HEK293 (cell line): Measurements from ENCODE around the gene RBFOX2.

Experiments used
- CTCF ChIA-PET: fragments of 350-600 bp; formaldehyde crosslinking; extraction: SDS; loops from one replicate; lab custom pipeline; 2021; ENCODE audit warnings: antibody characterized with exemption; lab: Yijun Ruan, JAX
- POLR2A ChIA-PET: fragments of 300-600 bp; formaldehyde crosslinking; extraction: SDS; loops from one replicate; lab custom pipeline; 2020; ENCODE audit warnings: antibody characterized with exemption, inconsistent platforms; lab: Yijun Ruan, JAX
- H3K27ac ChIP-seq: fragments of 200-500 bp; sonication (Bioruptor generic); 2 replicates; pipeline ENCODE4 v1.5.1; 2014; ENCODE audit warnings: low read depth, low read length, control low read depth, inconsistent platforms; ENCODE audit errors: extremely low read depth
- H3K36me3 ChIP-seq, 2 experiments: fragments of 200-500 bp in 1 of 2; sonication (Bioruptor generic) in 1 of 2; 1 replicate in 1 of 2; 2 replicates in 1 of 2; pipeline ENCODE4 v1.5.1; 2014 to 2017; ENCODE audit warnings: inconsistent platforms in 2 of 2, low read length in 2 of 2; ENCODE audit not compliant: control insufficient read depth in 2 of 2, insufficient read depth in 1 of 2
- H3K4me1 ChIP-seq: fragments of 200-500 bp; sonication (Bioruptor generic); 2 replicates; pipeline ENCODE4 v1.5.1; 2014; ENCODE audit warnings: mild to moderate bottlenecking, low read length, inconsistent platforms; ENCODE audit not compliant: control insufficient read depth, insufficient read depth
- H3K4me3 ChIP-seq: 2 replicates; pipeline ENCODE4 v1.5.1; 2011; ENCODE audit warnings: low read depth, mild to moderate bottlenecking, control low read depth, low read length, moderate library complexity
- H3K9me3 ChIP-seq: fragments of 200-500 bp; sonication (Bioruptor generic); 2 replicates; pipeline ENCODE4 v1.5.1; 2014; ENCODE audit warnings: low read depth, low read length, inconsistent platforms; ENCODE audit not compliant: control insufficient read depth, insufficient read depth
- BCL11B ChIP-seq: fragments of 450-650 bp; formaldehyde crosslinking; IDR thresholded peaks from 2 replicates; pipeline ENCODE4 v1.5.1; 2016; ENCODE audit warnings: low read depth, missing biosample characterization, missing genetic modification characterization
- EGR2 ChIP-seq: fragments of 450-650 bp; formaldehyde crosslinking; IDR thresholded peaks from 2 replicates; pipeline ENCODE4 v1.5.1; 2016; ENCODE audit warnings: low read depth, missing biosample characterization, missing genetic modification characterization
- FEZF1 ChIP-seq: fragments of 450-650 bp; formaldehyde crosslinking; IDR thresholded peaks from 2 replicates; pipeline ENCODE4 v1.5.1; 2016; ENCODE audit warnings: missing biosample characterization, missing genetic modification characterization
- KLF16 ChIP-seq: fragments of 450-650 bp; formaldehyde crosslinking; IDR thresholded peaks from 2 replicates; pipeline ENCODE4 v1.5.1; 2017; ENCODE audit warnings: missing biosample characterization, missing genetic modification characterization
- KLF7 ChIP-seq: fragments of 450-650 bp; formaldehyde crosslinking; IDR thresholded peaks from 2 replicates; pipeline ENCODE4 v1.5.1; 2016; ENCODE audit warnings: missing biosample characterization, missing genetic modification characterization, borderline replicate concordance
- OSR2 ChIP-seq: fragments of 450-650 bp; formaldehyde crosslinking; IDR thresholded peaks from 2 replicates; pipeline ENCODE4 v1.5.1; 2016; ENCODE audit warnings: missing biosample characterization, missing genetic modification characterization
- SCRT1 ChIP-seq: fragments of 450-650 bp; formaldehyde crosslinking; IDR thresholded peaks from 2 replicates; pipeline ENCODE4 v1.5.1; 2016; ENCODE audit warnings: missing biosample characterization, missing genetic modification characterization, borderline replicate concordance
- SETDB1 ChIP-seq: IDR thresholded peaks from one replicate; pipeline ENCODE4 v1.6.1; 2017; ENCODE audit warnings: mild to moderate bottlenecking, low read length, moderate library complexity, mixed read lengths; ENCODE audit not compliant: insufficient read length
- ZBTB20 ChIP-seq: fragments of 450-650 bp; formaldehyde crosslinking; IDR thresholded peaks from 2 replicates; pipeline ENCODE4 v1.5.1; 2016; ENCODE audit warnings: missing biosample characterization, missing genetic modification characterization
- ZBTB48 ChIP-seq: fragments of 450-650 bp; formaldehyde crosslinking; IDR thresholded peaks from 2 replicates; pipeline ENCODE4 v1.5.1; 2016; ENCODE audit warnings: missing biosample characterization, missing genetic modification characterization
- ZFHX2 ChIP-seq: fragments of 450-650 bp; formaldehyde crosslinking; conservative IDR thresholded peaks from 2 replicates; pipeline ENCODE4 v1.5.1; 2016; ENCODE audit warnings: missing biosample characterization, missing genetic modification characterization
- ZNF24 ChIP-seq: fragments of 450-650 bp; formaldehyde crosslinking; IDR thresholded peaks from 2 replicates; pipeline ENCODE4 v1.5.1; 2016; ENCODE audit warnings: missing biosample characterization, missing genetic modification characterization
- ZNF311 ChIP-seq: fragments of 450-650 bp; formaldehyde crosslinking; IDR thresholded peaks from 2 replicates; pipeline ENCODE4 v1.5.1; 2017; ENCODE audit warnings: missing biosample characterization, missing genetic modification characterization, borderline replicate concordance
- ZNF391 ChIP-seq: fragments of 450-650 bp; formaldehyde crosslinking; IDR thresholded peaks from 2 replicates; pipeline ENCODE4 v1.5.1; 2016; ENCODE audit warnings: low read depth, missing biosample characterization, missing genetic modification characterization, borderline replicate concordance
- ZNF48 ChIP-seq: fragments of 450-650 bp; formaldehyde crosslinking; IDR thresholded peaks from 2 replicates; pipeline ENCODE4 v1.5.1; 2016; ENCODE audit warnings: missing biosample characterization, missing genetic modification characterization
- ZNF530 ChIP-seq: fragments of 450-650 bp; formaldehyde crosslinking; IDR thresholded peaks from 2 replicates; pipeline ENCODE4 v1.5.1; 2016; ENCODE audit warnings: low read depth, missing biosample characterization, missing genetic modification characterization
- ZNF549 ChIP-seq: fragments of 450-650 bp; IDR thresholded peaks from 2 replicates; pipeline ENCODE4 v1.5.1; 2018; ENCODE audit warnings: missing biosample characterization, missing genetic modification characterization, mild to moderate bottlenecking, inconsistent platforms, moderate library complexity
- ZNF76 ChIP-seq: fragments of 450-650 bp; formaldehyde crosslinking; IDR thresholded peaks from 2 replicates; pipeline ENCODE4; 2016; ENCODE audit warnings: low read depth, missing biosample characterization, missing genetic modification characterization, borderline replicate concordance
- ZNF776 ChIP-seq: fragments of 450-650 bp; formaldehyde crosslinking; IDR thresholded peaks from 2 replicates; pipeline ENCODE4 v1.5.0; 2017; ENCODE audit warnings: missing biosample characterization, missing genetic modification characterization, borderline replicate concordance
- TF ChIP-seq, protein P1 (sequence below): fragments of 450-650 bp; formaldehyde crosslinking; IDR thresholded peaks from 2 replicates; pipeline ENCODE4 v1.5.1; 2016; ENCODE audit warnings: missing biosample characterization, missing genetic modification characterization
- TF ChIP-seq, protein P2 (sequence below): fragments of 450-650 bp; IDR thresholded peaks from 2 replicates; pipeline ENCODE4 v1.5.1; 2018; ENCODE audit warnings: missing biosample characterization, mild to moderate bottlenecking, missing genetic modification characterization

The RBFOX2 gene

DNA sequence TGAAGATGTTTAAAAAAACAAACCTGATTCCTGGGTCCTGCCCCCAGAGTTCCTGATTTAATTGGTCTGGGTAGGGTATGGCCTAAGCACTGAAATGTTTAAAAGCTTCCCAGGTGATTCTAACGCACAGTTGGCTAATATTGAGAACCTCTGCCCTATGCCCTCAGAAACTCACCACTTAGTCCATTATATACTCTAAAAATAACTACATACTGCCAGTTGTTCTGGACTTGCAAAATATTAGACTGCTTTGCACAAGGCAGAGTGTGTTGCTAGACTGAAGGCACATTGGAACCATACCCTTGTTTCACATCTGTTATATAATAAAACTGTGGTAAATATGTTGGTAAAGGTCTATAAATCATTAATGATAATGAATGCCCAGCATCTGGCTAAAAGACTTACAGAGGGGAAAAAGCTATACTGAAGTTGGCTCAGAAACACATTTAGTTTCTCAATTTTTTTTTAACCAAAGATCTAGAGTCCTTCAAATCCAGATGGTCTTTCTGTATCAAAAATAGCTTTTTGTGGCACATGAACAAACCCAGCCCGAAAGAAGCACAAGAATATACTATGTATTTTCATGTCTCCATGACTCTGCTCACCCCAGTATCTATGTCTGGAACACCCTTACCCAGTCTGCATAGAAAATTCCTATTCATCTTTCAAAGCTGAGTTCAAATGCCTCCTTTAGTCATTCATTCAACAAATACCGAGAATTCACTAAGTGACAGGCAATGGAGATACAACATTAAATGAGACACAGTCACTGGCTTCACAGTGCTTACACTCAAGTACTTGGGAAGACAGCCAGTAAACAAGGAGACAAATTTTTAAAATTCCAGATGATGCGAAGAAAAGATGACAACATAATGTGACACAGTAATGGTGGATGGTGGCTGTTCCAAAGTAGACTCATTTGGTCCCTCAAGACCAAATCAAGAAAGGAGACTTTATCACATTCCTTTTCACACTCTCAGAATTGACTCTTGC lies 44.1 kb downstream of the RBFOX2 start:
- Histone ChIP-seq H3K36me3 (no peaks in the 10 kb centered on the region), H3K4me3 (no peak overlapping the region), H3K9me3 (no peaks in the 10 kb centered on the region), H3K27ac (no peak overlapping the region), H3K4me1 (peaks cover 41% of the 10 kb centered on the region)
- TF ChIP-seq ZBTB20 (tag by site-specific recombination) (0 out of 2 replicates have a peak, but pooled peaks have one; percentile 28), ZNF391 (tag by site-specific recombination) (no peak)
- POLR2A ChIA-PET: interaction anchor here (1.3 kb wide), 1 partner anchor 12 kb away, joined by 4 read pairs; no protein-coding TSS in a partner anchor
- CTCF ChIA-PET: interaction anchor here (1.1 to 2.8 kb wide), 4 partner anchors 10 to 140 kb away, joined by 3 to 17 read pairs (median 4); no protein-coding TSS in a partner anchor

DNA sequence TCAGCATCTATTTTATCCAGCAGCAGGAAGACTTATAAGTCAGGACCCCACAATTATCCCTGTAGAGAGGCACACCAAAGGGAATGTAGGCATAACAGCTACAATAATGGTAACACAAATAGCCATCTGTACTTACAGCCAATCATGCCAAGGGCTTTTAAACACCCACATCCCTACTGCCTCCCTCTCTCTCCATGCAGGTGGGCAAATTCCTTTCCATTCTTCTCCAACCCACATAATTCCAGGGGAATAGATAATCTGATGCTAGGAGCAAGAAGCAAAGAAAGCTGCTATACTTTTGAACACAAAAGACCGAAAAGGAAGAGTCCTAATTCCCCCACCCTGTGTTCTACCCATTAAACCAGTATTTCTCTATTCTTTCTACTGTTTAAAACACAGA lies 46.7 kb downstream of the RBFOX2 start:
- TF ChIP-seq ZFHX2 (peak; percentile 65), EGR2 (tag by site-specific recombination) (peak; percentile 77), ZNF311 (tag by site-specific recombination) (no peak)
- no peaks in the 10 kb centered on the region for H3K9me3 ChIP-seq
- H3K4me3 ChIP-seq: no peak overlapping the region
- H3K4me1 ChIP-seq: peaks cover 29% of the 10 kb centered on the region
- no peaks in the 10 kb centered on the region for H3K36me3 ChIP-seq
- H3K27ac ChIP-seq: no peak overlapping the region
- CTCF ChIA-PET: interaction anchor here (1.9 kb wide), 1 partner anchor 13 kb away, joined by 5 read pairs; no protein-coding TSS in a partner anchor
- POLR2A ChIA-PET: interaction anchor here (1.8 kb wide), 1 partner anchor 46 kb away, joined by 6 read pairs; no protein-coding TSS in a partner anchor

DNA sequence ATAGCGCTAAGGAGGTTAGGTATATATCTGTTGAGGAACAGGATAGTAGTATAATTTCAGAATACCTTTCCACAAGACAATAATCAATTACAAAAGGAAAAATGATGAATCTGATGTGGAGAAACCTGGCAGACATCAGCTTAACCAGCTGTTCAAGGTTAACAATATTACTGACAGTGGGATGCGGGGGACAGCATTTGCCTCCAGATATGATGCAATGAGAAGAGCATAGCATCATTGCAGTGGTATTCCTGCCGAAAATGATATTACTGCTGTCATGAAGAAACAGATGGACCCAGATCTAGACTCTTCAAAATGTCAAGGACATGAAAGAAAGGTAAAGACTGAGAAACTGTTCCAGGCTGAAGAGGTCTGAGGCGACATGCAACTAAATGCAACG lies 49.7 kb downstream of the RBFOX2 start:
- no peak overlapping the region for H3K27ac ChIP-seq
- no peaks in the 10 kb centered on the region for H3K36me3 ChIP-seq
- ChIA-PET POLR2A (no interaction called here), CTCF (interaction anchor here (0.5 to 0.6 kb wide), 3 partner anchors 12 to 507 kb away, joined by 3 to 4 read pairs (median 3); no protein-coding TSS in a partner anchor)
- TF ChIP-seq ZNF530 (no peak), ZNF24 (no peak), ZNF48 (tag by site-specific recombination) (no peak), OSR2 (tag by site-specific recombination) (no peak), ZNF549 (no peak), ZNF776 (tag by site-specific recombination) (no peak), SETDB1 (no peak), ZBTB48 (tag by site-specific recombination) (no peak), BCL11B (tag by site-specific recombination) (no peak), KLF7 (tag by site-specific recombination) (no peak), ZNF76 (tag by site-specific recombination) (no peak), FEZF1 (tag by site-specific recombination) (no peak), KLF16 (no peak), SCRT1 (no peak)
- TF ChIP-seq, protein P1, sequence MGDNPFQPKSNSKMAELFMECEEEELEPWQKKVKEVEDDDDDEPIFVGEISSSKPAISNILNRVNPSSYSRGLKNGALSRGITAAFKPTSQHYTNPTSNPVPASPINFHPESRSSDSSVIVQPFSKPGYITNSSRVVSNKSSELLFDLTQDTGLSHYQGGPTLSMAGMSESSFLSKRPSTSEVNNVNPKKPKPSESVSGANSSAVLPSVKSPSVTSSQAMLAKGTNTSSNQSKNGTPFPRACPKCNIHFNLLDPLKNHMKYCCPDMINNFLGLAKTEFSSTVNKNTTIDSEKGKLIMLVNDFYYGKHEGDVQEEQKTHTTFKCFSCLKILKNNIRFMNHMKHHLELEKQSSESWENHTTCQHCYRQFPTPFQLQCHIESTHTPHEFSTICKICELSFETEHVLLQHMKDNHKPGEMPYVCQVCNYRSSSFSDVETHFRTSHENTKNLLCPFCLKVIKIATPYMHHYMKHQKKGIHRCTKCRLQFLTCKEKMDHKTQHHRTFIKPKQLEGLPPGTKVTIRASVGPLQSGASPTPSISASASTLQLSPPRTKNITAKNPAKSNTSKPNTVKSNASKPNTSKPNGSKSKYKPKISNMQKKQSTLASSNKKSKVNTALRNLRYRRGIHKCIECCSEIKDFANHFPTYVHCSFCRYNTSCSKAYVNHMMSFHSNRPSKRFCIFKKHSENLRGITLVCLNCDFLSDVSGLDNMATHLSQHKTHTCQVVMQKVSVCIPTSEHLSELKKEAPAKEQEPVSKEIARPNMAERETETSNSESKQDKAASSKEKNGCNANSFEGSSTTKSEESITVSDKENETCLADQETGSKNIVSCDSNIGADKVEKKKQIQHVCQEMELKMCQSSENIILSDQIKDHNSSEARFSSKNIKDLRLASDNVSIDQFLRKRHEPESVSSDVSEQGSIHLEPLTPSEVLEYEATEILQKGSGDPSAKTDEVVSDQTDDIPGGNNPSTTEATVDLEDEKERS (tag by site-specific recombination): no peak
- TF ChIP-seq, protein P2, sequence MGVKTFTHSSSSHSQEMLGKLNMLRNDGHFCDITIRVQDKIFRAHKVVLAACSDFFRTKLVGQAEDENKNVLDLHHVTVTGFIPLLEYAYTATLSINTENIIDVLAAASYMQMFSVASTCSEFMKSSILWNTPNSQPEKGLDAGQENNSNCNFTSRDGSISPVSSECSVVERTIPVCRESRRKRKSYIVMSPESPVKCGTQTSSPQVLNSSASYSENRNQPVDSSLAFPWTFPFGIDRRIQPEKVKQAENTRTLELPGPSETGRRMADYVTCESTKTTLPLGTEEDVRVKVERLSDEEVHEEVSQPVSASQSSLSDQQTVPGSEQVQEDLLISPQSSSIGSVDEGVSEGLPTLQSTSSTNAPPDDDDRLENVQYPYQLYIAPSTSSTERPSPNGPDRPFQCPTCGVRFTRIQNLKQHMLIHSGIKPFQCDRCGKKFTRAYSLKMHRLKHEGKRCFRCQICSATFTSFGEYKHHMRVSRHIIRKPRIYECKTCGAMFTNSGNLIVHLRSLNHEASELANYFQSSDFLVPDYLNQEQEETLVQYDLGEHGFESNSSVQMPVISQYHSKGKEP (tag by site-specific recombination): no peak
- H3K4me1 ChIP-seq: peaks cover 21% of the 10 kb centered on the region
- H3K9me3 ChIP-seq: no peaks in the 10 kb centered on the region
- no peak overlapping the region for H3K4me3 ChIP-seq
